Activated T-helper 9 cell treated with anti-CD3 and anti-CD28 coated beads, Interleukin-2, amount 50 U/mL, for 16 hours (primary cell): ENCODE measurements around the gene COL4A5.
"Not testable (repeated sequence)": the region's sequence is repeated elsewhere in the genome, so short reads cannot be mapped to it uniquely, and the experiment has no call there.

Experiments used
- DNase-seq: peaks from one replicate; pipeline ENCODE4 v3.0.0-alpha.2; 2020; ENCODE audit warnings: low read depth

COL4A5 gene

GRCh38 chrX:108456971-108457477, 17.4 kb downstream of the COL4A5 start:
- no peak for DNase-seq

DNA sequence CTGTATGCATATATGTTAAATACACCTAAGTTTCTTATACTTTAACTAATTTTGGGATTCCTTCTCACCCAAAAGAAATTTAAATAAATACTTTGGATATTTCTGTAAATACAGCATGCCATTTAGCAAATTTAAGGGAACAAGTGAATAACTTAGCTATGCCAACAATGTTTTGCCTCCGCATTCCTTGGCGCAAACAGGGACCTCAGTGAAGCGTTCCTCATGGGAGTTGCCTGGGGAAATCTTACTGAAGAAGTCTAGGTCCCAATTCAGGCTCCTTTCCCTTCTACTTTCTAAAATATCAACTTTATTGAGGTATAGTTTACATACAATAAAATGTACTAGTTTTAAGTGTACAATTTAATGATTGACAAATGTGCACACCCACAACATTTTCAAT, 25.0 kb downstream of the COL4A5 start:
- DNase-seq = no peak

DNA sequence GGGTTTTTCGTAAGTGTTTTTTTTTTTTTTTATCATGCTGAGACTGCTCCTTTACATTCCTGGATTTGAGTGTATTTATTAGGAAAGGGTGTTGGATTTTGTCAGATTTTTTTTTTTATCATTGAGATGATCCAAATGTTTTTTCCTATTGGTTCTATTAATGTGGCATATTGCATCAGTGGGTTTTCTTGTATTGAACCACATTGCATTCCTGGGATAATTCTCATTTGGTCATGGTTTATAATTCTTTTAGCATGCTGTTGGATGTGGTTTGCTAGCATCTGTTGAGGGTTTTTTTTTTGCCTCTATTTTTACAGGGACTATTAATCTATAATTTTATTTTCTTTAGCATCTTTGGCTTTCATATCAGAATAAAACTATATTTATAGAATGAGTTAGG, 28.8 kb downstream of the COL4A5 start:
- DNase-seq = no peak

- no peak for DNase-seq
These were observed 34.3 kb downstream of the COL4A5 start for GRCh38 chrX:108473979-108474378.

DNA sequence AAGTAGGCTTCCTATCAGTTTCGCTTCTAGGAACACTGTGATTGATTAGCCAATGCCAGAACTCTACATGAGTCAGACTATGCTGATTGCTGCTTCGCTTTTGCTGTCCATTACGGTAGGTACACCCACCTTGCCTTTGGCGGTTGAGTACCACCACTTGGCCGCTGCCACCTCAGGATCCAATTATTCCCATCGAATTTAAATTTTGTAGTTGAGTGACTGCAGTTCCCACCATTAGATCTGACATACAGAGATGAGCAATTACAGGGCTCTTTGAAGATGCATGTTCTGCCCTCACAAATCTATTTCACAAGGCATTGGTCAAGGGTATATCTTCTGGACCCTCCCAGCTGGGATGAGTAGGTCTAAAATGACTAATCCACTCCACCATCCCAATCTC, 41.9 kb downstream of the COL4A5 start:
- DNase-seq = not testable (repeated sequence)

GRCh38 chrX:108484251-108484650, 44.6 kb downstream of the COL4A5 start:
- DNase-seq = no peak

DNA sequence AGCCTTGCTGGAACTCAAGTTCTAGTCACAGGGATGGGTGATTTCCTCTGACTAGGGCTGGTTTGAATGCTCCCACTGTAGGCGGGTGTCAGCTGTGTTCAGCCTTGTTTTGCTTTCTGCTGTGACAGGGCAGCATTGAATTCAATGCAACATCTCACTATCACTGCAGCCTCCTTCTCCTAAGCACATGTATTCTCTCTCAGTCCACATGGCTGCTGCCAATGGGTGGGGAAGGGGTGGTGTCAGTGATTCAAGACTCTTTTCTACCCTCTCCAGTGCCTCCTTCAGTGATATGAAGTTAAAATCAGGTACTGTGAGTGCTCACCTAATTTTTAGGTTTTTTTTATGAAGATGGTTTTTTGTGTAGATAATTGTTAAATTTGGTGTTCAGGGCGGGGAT, 46.3 kb downstream of the COL4A5 start:
- no peak for DNase-seq

DNA sequence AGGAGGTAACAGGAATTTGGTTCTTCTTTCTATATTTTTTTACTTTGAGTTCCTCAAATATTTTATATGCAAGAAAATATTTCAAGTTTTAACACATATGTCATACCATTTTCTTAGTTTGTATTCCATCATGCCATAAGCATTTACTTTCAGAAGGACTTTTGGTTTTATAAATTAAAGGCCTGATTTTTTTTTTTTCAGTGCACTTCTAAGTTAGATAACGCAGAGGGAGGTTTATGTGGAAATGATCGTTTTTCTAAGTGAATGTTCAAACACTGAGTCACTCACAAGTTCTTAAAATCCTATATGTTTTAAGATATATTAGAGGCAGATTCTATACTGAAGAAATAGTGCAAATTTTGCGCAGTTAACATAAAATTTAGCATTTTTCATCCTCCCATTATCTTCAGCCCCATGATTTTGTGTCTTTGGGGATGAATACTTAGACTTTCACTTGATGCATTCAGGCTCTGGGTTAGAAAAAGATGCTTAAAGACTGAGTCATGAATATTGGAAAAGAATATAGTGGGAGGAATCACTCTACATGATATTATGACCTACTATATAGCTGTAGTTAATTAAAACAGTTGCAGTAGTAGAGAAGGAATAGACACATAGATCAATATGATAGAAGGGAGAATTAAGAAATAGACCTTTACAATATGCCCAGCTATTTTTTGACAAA, 54.9 kb downstream of the COL4A5 start:
- no peak for DNase-seq

DNA sequence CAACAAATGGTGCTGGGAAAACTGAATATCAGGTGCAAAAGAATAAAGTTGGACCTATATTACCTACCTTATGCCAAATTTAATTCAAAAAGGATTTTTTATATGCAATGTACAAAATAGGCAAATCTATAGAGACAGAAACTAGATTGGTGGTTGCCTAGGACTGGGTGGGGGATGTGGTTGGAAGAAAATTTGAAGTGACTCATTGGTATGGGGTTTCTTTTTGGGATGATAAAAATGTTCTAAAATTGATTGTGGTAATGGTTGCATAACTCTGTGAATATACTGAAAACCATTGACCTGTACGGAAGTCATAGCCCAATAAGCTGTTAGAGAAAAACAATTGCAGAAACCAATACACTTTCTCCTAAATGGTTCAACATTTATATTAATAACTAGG, 72.1 kb downstream of the COL4A5 start:
- no peak for DNase-seq

- DNase-seq = no peak
These were observed 76.5 kb downstream of the COL4A5 start for GRCh38 chrX:108516184-108516583.

DNA sequence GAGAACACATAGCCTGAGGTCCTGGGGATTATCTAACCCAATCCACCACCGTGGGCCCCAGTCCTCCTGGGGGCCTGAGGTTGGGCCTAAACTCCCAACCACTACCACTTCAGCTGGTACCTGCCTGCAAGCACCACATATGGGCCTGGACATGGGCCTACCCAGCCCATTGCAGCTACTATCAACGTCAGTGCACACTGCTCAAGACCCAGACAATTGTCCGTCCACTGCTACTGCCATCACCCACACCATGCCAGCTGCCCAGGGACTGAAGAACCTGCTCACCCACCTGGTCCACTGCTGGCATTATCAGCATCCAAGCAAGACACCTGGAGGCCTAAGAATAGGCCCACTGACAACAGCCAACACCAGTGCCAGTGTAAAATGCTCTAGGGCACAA, 88.1 kb downstream of the COL4A5 start:
- DNase-seq = no peak

- no peak for DNase-seq
These were observed 97.4 kb downstream of the COL4A5 start for GRCh38 chrX:108537005-108537404.

- DNase-seq = no peak
These were observed 101.6 kb downstream of the COL4A5 start for GRCh38 chrX:108541286-108541685.

DNA sequence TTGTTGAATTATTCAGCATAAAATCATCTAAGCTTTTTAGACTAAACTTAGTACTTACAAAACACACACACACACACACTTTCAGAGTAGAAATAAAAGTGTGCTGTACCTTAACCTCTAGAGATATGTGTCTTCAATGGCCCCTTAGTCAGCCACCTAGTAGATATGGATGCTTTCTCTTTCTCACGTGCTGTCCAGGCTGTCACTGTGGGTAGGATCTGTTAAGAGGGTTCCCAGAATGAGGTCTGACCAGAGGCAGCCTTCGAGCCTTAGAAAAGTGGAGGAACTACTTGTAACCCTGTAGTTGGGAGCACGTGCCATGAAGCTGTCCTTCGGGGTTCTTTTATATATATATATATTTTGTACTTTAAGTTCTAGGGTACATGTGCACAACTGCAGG, 117.9 kb downstream of the COL4A5 start:
- DNase-seq = no peak

GRCh38 chrX:108558217-108558616, 118.6 kb downstream of the COL4A5 start:
- no peak for DNase-seq

GRCh38 chrX:108573136-108573535, 133.5 kb downstream of the COL4A5 start:
- DNase-seq = no peak

- DNase-seq = no peak
These were observed 142.5 kb downstream of the COL4A5 start for GRCh38 chrX:108582151-108582550.

DNA sequence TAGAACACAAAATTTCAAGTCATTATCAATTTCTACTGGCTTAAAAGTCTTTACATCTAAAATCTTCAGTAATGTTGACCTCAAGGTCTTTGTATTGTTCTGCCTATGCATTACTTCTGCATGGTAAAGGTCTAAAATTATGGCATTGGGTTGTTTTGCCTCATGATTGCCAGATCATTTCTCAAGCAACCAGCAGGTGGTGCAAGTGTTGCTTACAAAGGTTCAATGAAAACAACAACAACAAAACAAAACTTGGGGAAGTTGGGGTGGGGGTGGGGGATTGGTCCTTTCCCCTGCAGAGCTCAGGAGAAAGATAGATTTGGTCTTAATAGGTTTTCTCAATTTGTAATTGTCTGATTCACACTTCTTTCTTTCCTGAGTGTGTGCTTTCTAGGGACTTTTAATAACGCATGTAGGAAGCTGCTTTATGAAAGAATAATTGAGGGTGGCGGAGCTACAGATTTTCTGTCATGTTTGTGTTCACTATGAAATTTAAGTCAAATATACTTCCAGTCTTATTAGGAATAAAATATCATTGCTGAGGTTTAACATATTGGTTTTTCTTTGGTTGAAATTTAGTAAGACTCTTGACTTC, 145.1 kb downstream of the COL4A5 start:
- DNase-seq = no peak

GRCh38 chrX:108590496-108590895, 150.9 kb downstream of the COL4A5 start:
- DNase-seq = no peak

- no peak for DNase-seq
These were observed 161.6 kb downstream of the COL4A5 start for GRCh38 chrX:108601276-108601675.

DNA sequence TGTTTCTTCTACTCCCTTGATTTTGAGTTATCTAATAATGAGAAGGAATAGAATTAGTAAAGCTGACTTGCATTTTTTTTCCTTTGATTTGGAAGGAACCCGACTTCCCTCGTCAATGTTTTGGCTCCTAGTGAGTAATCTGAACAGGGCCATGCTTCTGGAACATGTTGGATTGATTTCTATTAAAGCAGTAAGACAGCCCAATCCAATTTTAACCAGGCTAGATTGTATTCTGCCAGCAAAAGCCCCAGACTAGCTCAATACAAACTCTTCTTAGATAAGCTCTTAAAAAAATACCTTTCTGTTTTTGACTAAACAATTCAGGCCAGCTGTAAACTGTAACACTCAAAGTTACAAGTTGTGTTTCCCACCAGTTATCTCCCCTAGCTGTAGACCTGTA, 170.5 kb downstream of the COL4A5 start:
- no peak for DNase-seq

DNA sequence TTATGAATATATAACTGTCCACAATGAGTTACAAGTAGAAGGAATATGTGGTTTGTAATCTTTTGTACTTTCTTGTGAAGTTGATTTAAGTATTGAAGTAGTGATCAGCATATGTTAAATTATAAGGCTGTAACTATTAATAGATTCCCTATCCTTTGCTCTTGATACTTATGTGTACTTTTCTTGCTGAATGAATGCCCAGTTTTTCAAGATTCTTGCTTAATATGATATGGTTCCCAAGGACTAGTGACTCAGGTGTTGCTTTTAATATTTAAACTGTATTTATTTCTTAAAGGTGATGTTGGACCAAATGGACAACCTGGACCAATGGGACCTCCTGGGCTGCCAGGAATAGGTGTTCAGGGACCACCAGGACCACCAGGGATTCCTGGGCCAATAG, 175.0 kb downstream of the COL4A5 start:
- no peak for DNase-seq

DNA sequence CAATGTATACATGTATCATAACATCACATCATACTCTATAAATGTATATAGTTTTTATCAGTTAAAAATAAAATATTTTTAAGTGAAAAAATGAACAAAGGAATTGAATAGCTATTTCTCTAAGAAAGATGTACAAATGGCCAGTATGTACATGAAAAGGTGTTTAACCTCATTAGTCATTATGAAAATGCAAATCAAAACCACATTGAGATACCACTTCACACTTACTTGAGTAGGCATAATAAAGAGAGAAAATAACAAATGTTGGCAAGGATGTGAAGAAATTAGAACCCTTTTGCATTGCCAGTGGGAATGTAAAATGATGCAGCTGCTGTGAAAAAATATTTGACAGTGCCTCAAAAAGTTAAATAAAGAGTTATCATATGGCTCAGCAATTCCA, 201.2 kb downstream of the COL4A5 start:
- DNase-seq = no peak
